Stimulated activated naive CD4-positive, alpha-beta T cell treated with Interleukin-2 at 50 U/mL for 16 hours (primary cell): ENCODE results near the gene GJC2.
"Not testable (repeated sequence)": the region's sequence is repeated elsewhere in the genome, so short reads cannot be mapped to it uniquely, and the experiment has no call there.

ENCODE experiments used
- DNase-seq: peaks from one replicate; lab custom pipeline; 2025; lab: John Stamatoyannopoulos, UW

The GJC2 gene

GRCh38 chr1:228149406-228150119 is at the start of gene GJC2:
GJC2 (plus strand) TSS chr1:228149930; CDS start chr1:228157759, 7,829 bp downstream.
- DNase-seq: no peak

- DNase-seq: no peak
Measured at GRCh38 chr1:228100822-228101613, 48.7 kb upstream of the GJC2 start.

GRCh38 chr1:228101614-228101993 is 48.1 kb upstream of the GJC2 start:
- DNase-seq: no peak

GRCh38 chr1:228101994-228102790 is 47.5 kb upstream of the GJC2 start:
- peak; percentile 58 for DNase-seq

GRCh38 chr1:228102791-228103620 is 46.7 kb upstream of the GJC2 start, which contains the start of gene C1orf35:
C1orf35 (minus strand) TSS chr1:228103325; CDS start chr1:228103227, 98 bp downstream.
- peak; percentile 93 for DNase-seq

GRCh38 chr1:228104526-228105269 is 45.0 kb upstream of the GJC2 start:
- DNase-seq: no peak

GRCh38 chr1:228105270-228105995 is 44.3 kb upstream of the GJC2 start:
- no peak for DNase-seq

GRCh38 chr1:228105996-228106799 is 43.5 kb upstream of the GJC2 start:
- DNase-seq: no peak

GRCh38 chr1:228106800-228107054 is 43.0 kb upstream of the GJC2 start:
- DNase-seq: no peak

- no peak for DNase-seq
Measured at GRCh38 chr1:228107636-228108035, 42.1 kb upstream of the GJC2 start.

GRCh38 chr1:228108055-228108690 is 41.6 kb upstream of the GJC2 start:
- DNase-seq: no peak

- DNase-seq: no peak
Measured at GRCh38 chr1:228108742-228109072, 41.0 kb upstream of the GJC2 start.

- peak; percentile 96 for DNase-seq
Measured at GRCh38 chr1:228109073-228109961, 40.4 kb upstream of the GJC2 start, which contains the start of gene MRPL55. MRPL55 (minus strand) TSS chr1:228109299; CDS start chr1:228108260, 1,039 bp downstream.

GRCh38 chr1:228109962-228110488 is 39.7 kb upstream of the GJC2 start:
- no peak for DNase-seq

GRCh38 chr1:228110556-228110955 is 39.2 kb upstream of the GJC2 start:
- DNase-seq: no peak

GRCh38 chr1:228111315-228111714 is 38.4 kb upstream of the GJC2 start:
- not testable (repeated sequence) for DNase-seq

- no peak for DNase-seq
Measured at GRCh38 chr1:228112167-228112566, 37.6 kb upstream of the GJC2 start.

GRCh38 chr1:228112617-228113016 is 37.1 kb upstream of the GJC2 start:
- DNase-seq: no peak
